Erythroblast (primary cell): Measurements from ENCODE around the gene TMEM181.

Source experiments
- GATA1 ChIP-seq: IDR thresholded peaks from 2 replicates; pipeline ENCODE4 v1.6.1; 2011; ENCODE audit warnings: low read depth, mild to moderate bottlenecking, control low read depth, low read length, moderate library complexity
- POLR2A ChIP-seq: IDR thresholded peaks from 2 replicates; pipeline ENCODE4 v1.6.1; 2011; ENCODE audit warnings: mild to moderate bottlenecking, low read length

DNA sequence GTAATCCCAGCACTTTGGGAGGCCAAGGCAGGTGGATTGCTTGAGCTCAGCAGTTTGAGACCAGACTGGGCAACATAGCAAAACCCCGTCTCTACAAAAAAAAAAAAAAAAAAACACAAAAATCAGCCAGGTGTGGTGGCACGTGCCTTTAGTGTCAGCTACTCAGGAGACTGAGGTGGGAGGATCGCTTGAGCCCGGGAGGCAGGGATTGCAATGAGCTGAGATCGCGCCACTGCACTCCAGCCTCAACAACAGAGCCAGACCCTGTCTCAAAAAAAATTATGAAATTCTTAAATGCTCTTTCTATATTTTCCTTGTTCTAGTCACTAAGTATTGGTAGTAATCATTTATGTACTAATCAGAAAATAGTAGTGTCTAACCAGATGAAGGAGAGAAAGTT is 120.6 kb downstream of the TMEM181 start:
- TF ChIP-seq POLR2A (no peak), GATA1 (no peak)
